Stimulated activated CD4-positive, alpha-beta T cell treated with anti-CD3 and anti-CD28 coated beads, Interleukin-4, amount 100 ng/mL, for 24 hours (primary cell): Measurements from ENCODE around the gene MYZAP.

Source experiments
- DNase-seq: peaks from one replicate; pipeline ENCODE4 v3.0.0-alpha.2; 2020

MYZAP gene

GRCh38 chr15:57631386-57632110 is 39.8 kb downstream of the MYZAP start:
- no peak for DNase-seq

- no peak for DNase-seq
These were observed 42.6 kb downstream of the MYZAP start for GRCh38 chr15:57634290-57634689.

- DNase-seq: no peak
These were observed 43.7 kb downstream of the MYZAP start for GRCh38 chr15:57635300-57635909.

GRCh38 chr15:57637846-57638245 is 46.1 kb downstream of the MYZAP start:
- DNase-seq: no peak

- no peak for DNase-seq
These were observed 47.6 kb downstream of the MYZAP start for GRCh38 chr15:57639306-57639705.

- DNase-seq: no peak
These were observed 49.4 kb downstream of the MYZAP start for GRCh38 chr15:57640930-57641682.

- no peak for DNase-seq
These were observed 52.1 kb downstream of the MYZAP start for GRCh38 chr15:57643826-57644225.

GRCh38 chr15:57646087-57646486 is 54.4 kb downstream of the MYZAP start:
- no peak for DNase-seq

- no peak for DNase-seq
These were observed 55.5 kb downstream of the MYZAP start for GRCh38 chr15:57647071-57647790.

GRCh38 chr15:57647791-57648130 is 56.1 kb downstream of the MYZAP start:
- DNase-seq: no peak

GRCh38 chr15:57649138-57649537 is 57.4 kb downstream of the MYZAP start:
- no peak for DNase-seq

GRCh38 chr15:57651445-57651844 is 59.7 kb downstream of the MYZAP start:
- no peak for DNase-seq

- DNase-seq: no peak
These were observed 60.8 kb downstream of the MYZAP start for GRCh38 chr15:57652481-57652880.

- no peak for DNase-seq
These were observed 62.6 kb downstream of the MYZAP start for GRCh38 chr15:57654153-57654852.

GRCh38 chr15:57655053-57655452 is 63.3 kb downstream of the MYZAP start:
- no peak for DNase-seq

GRCh38 chr15:57655809-57656208 is 64.1 kb downstream of the MYZAP start:
- DNase-seq: no peak

GRCh38 chr15:57656434-57656833 is 64.7 kb downstream of the MYZAP start:
- DNase-seq: no peak

- no peak for DNase-seq
These were observed 65.9 kb downstream of the MYZAP start for GRCh38 chr15:57657619-57658018.

GRCh38 chr15:57662091-57662744 is 70.5 kb downstream of the MYZAP start:
- no peak for DNase-seq

GRCh38 chr15:57662802-57663201 is 71.1 kb downstream of the MYZAP start:
- DNase-seq: no peak

GRCh38 chr15:57663262-57663661 is 71.6 kb downstream of the MYZAP start:
- no peak for DNase-seq

- DNase-seq: no peak
These were observed 73.5 kb downstream of the MYZAP start for GRCh38 chr15:57665194-57665593.
